ENCODE results near the gene TGFB2. TPM values are rescaled to one million over a fixed set of nuclear protein-coding genes. Genes with fewer than 3 reads are reported as not detected.

The TGFB2 gene
- polyA plus RNA-seq, 1 experiment = 4.8 TPM

DNA sequence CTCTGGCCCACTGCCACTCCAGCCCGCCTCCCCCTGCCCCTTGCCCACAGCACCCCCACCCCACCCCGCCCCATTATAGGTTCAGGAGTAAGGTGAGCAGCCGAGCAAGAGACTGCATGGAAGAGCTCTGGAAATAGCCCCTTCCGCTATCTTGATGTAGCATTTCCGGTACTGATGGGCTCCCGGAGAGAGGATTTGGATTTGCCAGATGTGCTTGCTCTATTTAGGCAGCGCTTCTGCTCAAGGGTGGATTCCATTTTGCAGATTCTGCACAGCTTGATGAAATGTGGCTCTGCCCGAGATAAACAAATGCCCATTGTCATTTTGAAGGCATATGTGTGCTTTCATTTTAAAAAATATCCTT, 6.9 kb downstream of the TGFB2 start:
- TF ChIP-seq, protein P1, sequence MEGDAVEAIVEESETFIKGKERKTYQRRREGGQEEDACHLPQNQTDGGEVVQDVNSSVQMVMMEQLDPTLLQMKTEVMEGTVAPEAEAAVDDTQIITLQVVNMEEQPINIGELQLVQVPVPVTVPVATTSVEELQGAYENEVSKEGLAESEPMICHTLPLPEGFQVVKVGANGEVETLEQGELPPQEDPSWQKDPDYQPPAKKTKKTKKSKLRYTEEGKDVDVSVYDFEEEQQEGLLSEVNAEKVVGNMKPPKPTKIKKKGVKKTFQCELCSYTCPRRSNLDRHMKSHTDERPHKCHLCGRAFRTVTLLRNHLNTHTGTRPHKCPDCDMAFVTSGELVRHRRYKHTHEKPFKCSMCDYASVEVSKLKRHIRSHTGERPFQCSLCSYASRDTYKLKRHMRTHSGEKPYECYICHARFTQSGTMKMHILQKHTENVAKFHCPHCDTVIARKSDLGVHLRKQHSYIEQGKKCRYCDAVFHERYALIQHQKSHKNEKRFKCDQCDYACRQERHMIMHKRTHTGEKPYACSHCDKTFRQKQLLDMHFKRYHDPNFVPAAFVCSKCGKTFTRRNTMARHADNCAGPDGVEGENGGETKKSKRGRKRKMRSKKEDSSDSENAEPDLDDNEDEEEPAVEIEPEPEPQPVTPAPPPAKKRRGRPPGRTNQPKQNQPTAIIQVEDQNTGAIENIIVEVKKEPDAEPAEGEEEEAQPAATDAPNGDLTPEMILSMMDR (IDR thresholded peaks at IDR 0.05; ENCODE audit: insufficient read depth, low read depth, low read length) = no peak
- Histone ChIP-seq H3K36me3 (ENCODE audit: control insufficient read depth, insufficient read depth, low read length) (no peaks in the 10 kb centered on the region), H3K4me3 (ENCODE audit: low read depth, low read length) (no peak overlapping the region), H3K27me3 (ENCODE audit: control insufficient read depth, insufficient read depth, low read length) (no peaks in the 10 kb centered on the region)
- DNase-seq (ENCODE audit: low read depth) = no peak
- CTCF ChIA-PET = no interaction called here
- POLR2A ChIA-PET = no interaction called here

DNA sequence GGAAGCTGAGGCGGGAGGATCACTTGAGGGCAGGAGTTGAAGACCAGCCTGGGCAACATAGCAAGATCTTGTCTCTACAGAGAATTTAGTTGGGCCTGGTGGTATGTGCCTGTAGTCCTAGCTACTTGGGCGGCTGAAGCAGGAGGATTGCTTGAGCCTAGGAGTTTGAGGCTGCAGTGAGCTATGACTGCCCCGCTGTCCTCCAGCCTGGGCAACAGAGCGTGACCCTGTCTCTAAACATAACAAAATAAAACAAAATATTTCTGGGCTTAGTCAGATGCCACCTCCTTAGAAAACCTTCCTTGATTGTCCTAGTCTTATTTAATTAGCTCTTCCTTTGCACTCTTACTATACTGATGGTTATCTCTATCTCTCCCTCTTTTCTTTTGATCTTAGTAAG, 8.5 kb downstream of the TGFB2 start:
- no peak overlapping the region for H3K4me3 ChIP-seq (ENCODE audit: low read depth, low read length)
- H3K27me3 ChIP-seq (ENCODE audit: control insufficient read depth, insufficient read depth, low read length) = no peaks in the 10 kb centered on the region
- no peaks in the 10 kb centered on the region; the same call in 1 of the 2 replicates for H3K36me3 ChIP-seq (ENCODE audit: control insufficient read depth, insufficient read depth, low read length)
- POLR2A ChIA-PET = no interaction called here
- no peak for DNase-seq (ENCODE audit: low read depth)
- TF ChIP-seq, protein P1 (IDR thresholded peaks at IDR 0.05; ENCODE audit: insufficient read depth, low read depth, low read length) = no peak
- CTCF ChIA-PET = no interaction called here

DNA sequence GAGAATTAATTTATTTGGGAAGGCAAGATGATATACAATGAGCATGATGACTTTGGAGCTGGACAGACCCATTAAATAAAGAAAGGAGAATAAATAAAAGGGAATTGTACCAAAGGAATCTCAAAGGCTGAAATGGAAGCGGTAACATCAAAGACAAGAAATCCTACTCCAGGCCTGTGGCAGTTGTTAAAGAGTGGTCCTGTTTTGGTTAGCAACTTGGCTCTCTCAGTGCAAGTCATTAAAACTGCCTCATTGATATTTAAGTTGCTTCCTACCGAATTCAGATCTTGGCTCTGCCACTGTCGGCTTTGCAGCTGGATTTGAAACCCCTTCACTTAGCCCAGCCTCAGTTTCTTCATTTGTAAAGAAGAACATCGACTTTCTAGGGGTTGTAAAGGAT, 10.1 kb downstream of the TGFB2 start:
- no peak for DNase-seq (ENCODE audit: low read depth)
- TF ChIP-seq, protein P1 (IDR thresholded peaks at IDR 0.05; ENCODE audit: insufficient read depth, low read depth, low read length) = no peak
- ChIA-PET POLR2A (no interaction called here), CTCF (interaction anchor here (1.1 kb wide), 1 partner anchor 9 kb away, joined by 4 read pairs; no protein-coding TSS in a partner anchor)
- H3K4me3 ChIP-seq (ENCODE audit: low read depth, low read length) = no peak overlapping the region
- no peaks in the 10 kb centered on the region; the same call in 1 of the 2 replicates for H3K36me3 ChIP-seq (ENCODE audit: control insufficient read depth, insufficient read depth, low read length)
- no peaks in the 10 kb centered on the region for H3K27me3 ChIP-seq (ENCODE audit: control insufficient read depth, insufficient read depth, low read length)

DNA sequence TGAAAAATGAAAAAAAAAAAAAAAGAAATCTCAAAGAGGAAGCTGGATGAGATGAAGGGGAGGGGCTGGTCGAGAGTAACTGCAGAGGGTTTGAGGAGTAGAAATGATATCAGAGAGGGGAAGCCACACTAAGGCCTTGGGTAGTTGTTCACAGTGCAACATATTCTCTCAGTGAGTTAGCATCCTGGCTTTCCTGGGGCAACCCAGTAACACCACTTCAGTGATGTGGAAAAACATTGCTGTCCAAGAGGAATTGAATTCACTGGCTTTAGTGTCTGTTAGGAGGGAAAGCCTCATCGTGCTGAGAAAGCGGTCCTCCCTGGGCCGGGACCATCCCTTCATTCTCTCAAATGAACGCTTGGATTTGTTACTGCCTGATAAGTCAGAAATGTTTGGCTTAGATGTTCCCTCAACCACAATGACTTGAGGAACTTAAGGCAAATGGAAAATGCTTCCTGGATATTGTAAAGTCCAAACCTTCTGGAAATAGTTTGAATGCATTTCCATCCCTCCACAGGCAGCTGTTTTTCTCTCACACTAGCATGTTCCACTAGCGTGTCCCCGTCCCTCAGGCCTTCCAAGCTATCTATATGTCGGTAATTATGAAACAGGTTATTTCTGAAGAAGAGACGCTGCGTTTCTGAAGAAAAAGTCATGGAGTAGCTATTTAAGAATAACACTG, 12.2 kb downstream of the TGFB2 start:
- Histone ChIP-seq H3K4me3 (ENCODE audit: low read depth, low read length) (no peak overlapping the region), H3K27me3 (ENCODE audit: control insufficient read depth, insufficient read depth, low read length) (no peaks in the 10 kb centered on the region), H3K36me3 (ENCODE audit: control insufficient read depth, insufficient read depth, low read length) (no peaks in the 10 kb centered on the region; the same call in 1 of the 2 replicates)
- TF ChIP-seq, protein P1 (IDR thresholded peaks at IDR 0.05; ENCODE audit: insufficient read depth, low read depth, low read length) = no peak
- CTCF ChIA-PET = interaction anchor here (1.2 kb wide), 1 partner anchor 188 kb away, joined by 4 read pairs; no protein-coding TSS in a partner anchor
- no peak for DNase-seq (ENCODE audit: low read depth)
- POLR2A ChIA-PET = no interaction called here

DNA sequence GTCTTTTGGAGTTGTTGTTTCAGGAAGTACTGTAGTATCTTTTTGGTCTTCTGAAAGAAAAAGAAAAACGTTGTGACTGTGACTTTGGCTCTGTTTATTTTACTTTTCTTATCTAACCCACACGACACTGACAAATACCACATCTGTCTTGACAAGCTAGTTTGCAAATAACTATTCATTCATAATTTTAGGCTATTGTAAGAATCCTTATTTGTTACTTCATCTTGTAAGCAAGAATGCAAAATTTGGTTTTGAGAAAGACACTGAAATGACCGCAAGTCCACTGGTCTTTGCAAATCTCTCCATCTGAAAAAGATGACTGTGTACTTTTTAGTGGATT, 12.7 kb downstream of the TGFB2 start:
- TF ChIP-seq, protein P1 (IDR thresholded peaks at IDR 0.05; ENCODE audit: insufficient read depth, low read depth, low read length) = no peak
- no peak for DNase-seq (ENCODE audit: low read depth)
- ChIA-PET CTCF (interaction anchor here (1.2 kb wide), 1 partner anchor 188 kb away, joined by 4 read pairs; no protein-coding TSS in a partner anchor), POLR2A (no interaction called here)
- H3K4me3 ChIP-seq (ENCODE audit: low read depth, low read length) = no peak overlapping the region
- H3K27me3 ChIP-seq (ENCODE audit: control insufficient read depth, insufficient read depth, low read length) = no peaks in the 10 kb centered on the region
- no peaks in the 10 kb centered on the region; the same call in 1 of the 2 replicates for H3K36me3 ChIP-seq (ENCODE audit: control insufficient read depth, insufficient read depth, low read length)

Data from BJ (cell line).